OCI-LY1 (cell line): ENCODE data around the gene MTHFD1L.

Experiments used
- EZH2 ChIP-seq: fragments of 200-600 bp; sonication (generic), shearing (Covaris generic); IDR thresholded peaks from 2 replicates; pipeline ENCODE4 v1.8.0; 2017; ENCODE audit warnings: borderline replicate concordance, mixed run types, mild to moderate bottlenecking, antibody characterized with exemption, low read length, moderate library complexity, mixed read lengths
- TF ChIP-seq, protein P1 (sequence below): fragments of 200-600 bp; sonication (generic), shearing (Covaris generic); IDR thresholded peaks from 2 replicates; pipeline ENCODE4 v1.5.1; 2017; ENCODE audit warnings: mild to moderate bottlenecking, antibody characterized with exemption, low read length, moderate library complexity, mixed read lengths

DNA sequence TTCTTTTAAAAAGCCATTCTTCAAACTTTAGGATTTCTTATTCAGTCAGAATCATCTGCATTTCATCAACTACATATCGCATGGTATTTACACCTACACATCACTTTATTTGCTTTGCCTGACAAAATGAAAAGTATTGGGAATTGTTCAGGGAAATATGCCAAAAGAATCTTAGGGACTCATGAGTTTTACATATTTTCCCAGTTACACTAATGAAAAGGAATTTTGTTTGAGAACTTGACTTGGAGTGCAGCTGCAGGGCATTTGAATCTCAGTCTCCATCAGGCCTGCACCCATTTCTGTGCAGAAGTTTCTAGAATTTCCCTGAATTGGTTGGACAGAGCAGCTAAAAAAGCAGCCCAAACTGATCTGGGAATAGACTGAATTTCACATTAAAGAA lies 65.3 kb downstream of the MTHFD1L start:
- TF ChIP-seq, protein P1, sequence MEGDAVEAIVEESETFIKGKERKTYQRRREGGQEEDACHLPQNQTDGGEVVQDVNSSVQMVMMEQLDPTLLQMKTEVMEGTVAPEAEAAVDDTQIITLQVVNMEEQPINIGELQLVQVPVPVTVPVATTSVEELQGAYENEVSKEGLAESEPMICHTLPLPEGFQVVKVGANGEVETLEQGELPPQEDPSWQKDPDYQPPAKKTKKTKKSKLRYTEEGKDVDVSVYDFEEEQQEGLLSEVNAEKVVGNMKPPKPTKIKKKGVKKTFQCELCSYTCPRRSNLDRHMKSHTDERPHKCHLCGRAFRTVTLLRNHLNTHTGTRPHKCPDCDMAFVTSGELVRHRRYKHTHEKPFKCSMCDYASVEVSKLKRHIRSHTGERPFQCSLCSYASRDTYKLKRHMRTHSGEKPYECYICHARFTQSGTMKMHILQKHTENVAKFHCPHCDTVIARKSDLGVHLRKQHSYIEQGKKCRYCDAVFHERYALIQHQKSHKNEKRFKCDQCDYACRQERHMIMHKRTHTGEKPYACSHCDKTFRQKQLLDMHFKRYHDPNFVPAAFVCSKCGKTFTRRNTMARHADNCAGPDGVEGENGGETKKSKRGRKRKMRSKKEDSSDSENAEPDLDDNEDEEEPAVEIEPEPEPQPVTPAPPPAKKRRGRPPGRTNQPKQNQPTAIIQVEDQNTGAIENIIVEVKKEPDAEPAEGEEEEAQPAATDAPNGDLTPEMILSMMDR: no peak
- TF ChIP-seq EZH2: no peak
